ENCODE measurements around the gene PDZD7.

PDZD7 gene

DNA sequence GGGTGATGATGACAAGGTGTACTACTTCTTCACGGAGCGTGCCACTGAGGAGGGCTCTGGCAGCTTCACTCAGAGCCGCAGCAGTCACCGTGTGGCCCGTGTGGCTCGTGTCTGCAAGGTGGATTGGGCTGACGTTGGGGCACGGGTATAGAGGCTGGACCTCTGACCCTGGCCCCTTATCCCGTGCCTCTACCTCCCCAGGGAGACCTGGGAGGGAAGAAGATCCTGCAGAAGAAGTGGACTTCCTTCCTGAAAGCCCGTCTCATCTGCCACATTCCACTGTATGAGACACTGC is 52.1 kb downstream of the PDZD7 start:
- Histone ChIP-seq H3K4me1 (ENCODE audit: control insufficient read depth, insufficient read depth, low read length) (no peaks in the 10 kb centered on the region), H3K4me3 (ENCODE audit: low read depth, low read length) (no peak overlapping the region), H3K36me3 (ENCODE audit: control insufficient read depth in 2 of 2, insufficient read depth in 1 of 2, low read length in 2 of 2) (peaks cover 8 to 58% of the 10 kb centered on the region in 2 experiments), H3K9me3 (ENCODE audit: control insufficient read depth, insufficient read depth, low read depth, low read length) (no peaks in the 10 kb centered on the region), H3K27ac (ENCODE audit: extremely low read depth, low read depth, low read length) (no peak overlapping the region)
- no peak for TF ChIP-seq HOXC10 (CRISPR knock-in tag; IDR thresholded peaks at IDR 0.05)
- TF ChIP-seq ZNF280D (tag by site-specific recombination; IDR thresholded peaks at IDR 0.05), result no peak
- no peak for TF ChIP-seq ATF2 (tag by site-specific recombination; IDR thresholded peaks at IDR 0.05; ENCODE audit: low read depth)
- no peak for TF ChIP-seq ZNF785 (tag by site-specific recombination; IDR thresholded peaks at IDR 0.05)
- TF ChIP-seq ZNF2 (tag by site-specific recombination; IDR thresholded peaks at IDR 0.05), result no peak
- no peak for TF ChIP-seq MZF1 (tag by site-specific recombination; IDR thresholded peaks at IDR 0.05; ENCODE audit: borderline replicate concordance)
- TF ChIP-seq ZNF157 (tag by site-specific recombination; IDR thresholded peaks at IDR 0.05), result no peak
- no peak for TF ChIP-seq ZNF48 (tag by site-specific recombination; IDR thresholded peaks at IDR 0.05)
- TF ChIP-seq ZNF292 (tag by site-specific recombination; IDR thresholded peaks at IDR 0.05; ENCODE audit: borderline replicate concordance, low read depth), result no peak
- no peak for TF ChIP-seq TRIM28 (IDR thresholded peaks at IDR 0.05; ENCODE audit: borderline replicate concordance, low read length)
- TF ChIP-seq ZNF202 (tag by site-specific recombination; IDR thresholded peaks at IDR 0.05; ENCODE audit: borderline replicate concordance), result no peak
- TF ChIP-seq IKZF3 (tag by site-specific recombination; IDR thresholded peaks at IDR 0.05), result no peak
- TF ChIP-seq ZNF843 (tag by site-specific recombination; IDR thresholded peaks at IDR 0.05), result no peak
- TF ChIP-seq ZNF366 (tag by site-specific recombination; conservative IDR thresholded peaks at IDR 0.05), result no peak
- no peak for TF ChIP-seq ZNF391 (tag by site-specific recombination; IDR thresholded peaks at IDR 0.05; ENCODE audit: borderline replicate concordance, low read depth)
- TF ChIP-seq ZNF654 (tag by site-specific recombination; IDR thresholded peaks at IDR 0.05; ENCODE audit: low read depth), result no peak
- TF ChIP-seq, protein P1, sequence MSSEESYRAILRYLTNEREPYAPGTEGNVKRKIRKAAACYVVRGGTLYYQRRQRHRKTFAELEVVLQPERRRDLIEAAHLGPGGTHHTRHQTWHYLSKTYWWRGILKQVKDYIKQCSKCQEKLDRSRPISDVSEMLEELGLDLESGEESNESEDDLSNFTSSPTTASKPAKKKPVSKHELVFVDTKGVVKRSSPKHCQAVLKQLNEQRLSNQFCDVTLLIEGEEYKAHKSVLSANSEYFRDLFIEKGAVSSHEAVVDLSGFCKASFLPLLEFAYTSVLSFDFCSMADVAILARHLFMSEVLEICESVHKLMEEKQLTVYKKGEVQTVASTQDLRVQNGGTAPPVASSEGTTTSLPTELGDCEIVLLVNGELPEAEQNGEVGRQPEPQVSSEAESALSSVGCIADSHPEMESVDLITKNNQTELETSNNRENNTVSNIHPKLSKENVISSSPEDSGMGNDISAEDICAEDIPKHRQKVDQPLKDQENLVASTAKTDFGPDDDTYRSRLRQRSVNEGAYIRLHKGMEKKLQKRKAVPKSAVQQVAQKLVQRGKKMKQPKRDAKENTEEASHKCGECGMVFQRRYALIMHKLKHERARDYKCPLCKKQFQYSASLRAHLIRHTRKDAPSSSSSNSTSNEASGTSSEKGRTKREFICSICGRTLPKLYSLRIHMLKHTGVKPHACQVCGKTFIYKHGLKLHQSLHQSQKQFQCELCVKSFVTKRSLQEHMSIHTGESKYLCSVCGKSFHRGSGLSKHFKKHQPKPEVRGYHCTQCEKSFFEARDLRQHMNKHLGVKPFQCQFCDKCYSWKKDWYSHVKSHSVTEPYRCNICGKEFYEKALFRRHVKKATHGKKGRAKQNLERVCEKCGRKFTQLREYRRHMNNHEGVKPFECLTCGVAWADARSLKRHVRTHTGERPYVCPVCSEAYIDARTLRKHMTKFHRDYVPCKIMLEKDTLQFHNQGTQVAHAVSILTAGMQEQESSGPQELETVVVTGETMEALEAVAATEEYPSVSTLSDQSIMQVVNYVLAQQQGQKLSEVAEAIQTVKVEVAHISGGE (tag by site-specific recombination; conservative IDR thresholded peaks at IDR 0.05; ENCODE audit: low read depth), result no peak
- POLR2A ChIA-PET, result no interaction called here
- CTCF ChIA-PET, result interaction anchor here (0.6 kb wide), 1 partner anchor 33 kb away, joined by 3 read pairs; no protein-coding TSS in a partner anchor

GRCh38 chr10:100978121-100978900 is 52.6 kb downstream of the PDZD7 start:
- peaks cover 8 to 55% of the 10 kb centered on the region in 2 experiments for H3K36me3 ChIP-seq (ENCODE audit: control insufficient read depth in 2 of 2, insufficient read depth in 1 of 2, low read length in 2 of 2)
- ChIA-PET CTCF (interaction anchor here (0.6 kb wide), 1 partner anchor 34 kb away, joined by 3 read pairs; no protein-coding TSS in a partner anchor), POLR2A (no interaction called here)
- no peaks in the 10 kb centered on the region for H3K4me1 ChIP-seq (ENCODE audit: control insufficient read depth, insufficient read depth, low read length)
- H3K4me3 ChIP-seq (ENCODE audit: low read depth, low read length), result no peak overlapping the region
- no peaks in the 10 kb centered on the region for H3K9me3 ChIP-seq (ENCODE audit: control insufficient read depth, insufficient read depth, low read depth, low read length)
- H3K27ac ChIP-seq (ENCODE audit: extremely low read depth, low read depth, low read length), result no peak overlapping the region
- TF ChIP-seq GLIS2 (tag by site-specific recombination; IDR thresholded peaks at IDR 0.05) (no peak), KLF17 (tag by site-specific recombination; IDR thresholded peaks at IDR 0.05) (no peak), ZNF677 (tag by site-specific recombination; IDR thresholded peaks at IDR 0.05) (no peak), ATF2 (tag by site-specific recombination; IDR thresholded peaks at IDR 0.05; ENCODE audit: low read depth) (no peak), ZNF23 (tag by site-specific recombination; IDR thresholded peaks at IDR 0.05; ENCODE audit: borderline replicate concordance) (no peak), SP3 (tag by site-specific recombination; IDR thresholded peaks at IDR 0.05) (no peak), ZNF366 (tag by site-specific recombination; conservative IDR thresholded peaks at IDR 0.05) (no peak)
- TF ChIP-seq, protein P2, sequence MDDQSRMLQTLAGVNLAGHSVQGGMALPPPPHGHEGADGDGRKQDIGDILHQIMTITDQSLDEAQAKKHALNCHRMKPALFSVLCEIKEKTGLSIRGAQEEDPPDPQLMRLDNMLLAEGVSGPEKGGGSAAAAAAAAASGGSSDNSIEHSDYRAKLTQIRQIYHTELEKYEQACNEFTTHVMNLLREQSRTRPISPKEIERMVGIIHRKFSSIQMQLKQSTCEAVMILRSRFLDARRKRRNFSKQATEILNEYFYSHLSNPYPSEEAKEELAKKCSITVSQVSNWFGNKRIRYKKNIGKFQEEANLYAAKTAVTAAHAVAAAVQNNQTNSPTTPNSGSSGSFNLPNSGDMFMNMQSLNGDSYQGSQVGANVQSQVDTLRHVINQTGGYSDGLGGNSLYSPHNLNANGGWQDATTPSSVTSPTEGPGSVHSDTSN (CRISPR knock-in tag; IDR thresholded peaks at IDR 0.05), result no peak
